ENCODE results near the gene RFX6. TPM values are rescaled to one million over a fixed set of nuclear protein-coding genes. Genes with fewer than 3 reads are reported as not detected.

The RFX6 gene
- total RNA-seq, 2 donors from 2014 or later, result not detected

GRCh38 chr6:116932496-116932895 lies 55.5 kb downstream of the RFX6 start:
- Histone ChIP-seq H3K27ac (no peak overlapping the region), H3K4me3 (no peak overlapping the region), H3K36me3 (no peaks in the 10 kb centered on the region), H3K9me3 (no peaks in the 10 kb centered on the region), H3K4me1 (ENCODE audit: control insufficient read depth in 1 of 2, low read depth in 2 of 2) (no peaks in the 10 kb centered on the region), H3K27me3 (replicated peaks; ENCODE audit: insufficient read depth) (no peaks in the 10 kb centered on the region)
- TF ChIP-seq CTCF (IDR thresholded peaks at IDR 0.05), result no peak
- DNase-seq (ENCODE audit: low spot score), result no peak
- ATAC-seq (ENCODE audit: insufficient number of reproducible peaks, low FRiP score, low read depth), result no peak

- no peaks in the 10 kb centered on the region for H3K4me1 ChIP-seq (ENCODE audit: control insufficient read depth in 1 of 2, low read depth in 2 of 2)
- TF ChIP-seq CTCF (IDR thresholded peaks at IDR 0.05), result no peak
- no peak overlapping the region for H3K27ac ChIP-seq
- no peaks in the 10 kb centered on the region for H3K27me3 ChIP-seq (replicated peaks; ENCODE audit: insufficient read depth)
- H3K4me3 ChIP-seq, result no peak overlapping the region
- no peak for ATAC-seq (ENCODE audit: insufficient number of reproducible peaks, low FRiP score, low read depth)
- DNase-seq (ENCODE audit: low spot score), result no peak
- no peaks in the 10 kb centered on the region for H3K9me3 ChIP-seq
- H3K36me3 ChIP-seq, result no peaks in the 10 kb centered on the region
Observed at GRCh38 chr6:116933485-116933884, 56.4 kb downstream of the RFX6 start.

- Histone ChIP-seq H3K27ac (no peak overlapping the region), H3K27me3 (replicated peaks; ENCODE audit: insufficient read depth) (no peaks in the 10 kb centered on the region), H3K4me1 (ENCODE audit: control insufficient read depth in 1 of 2, low read depth in 2 of 2) (no peaks in the 10 kb centered on the region), H3K4me3 (no peak overlapping the region), H3K9me3 (no peaks in the 10 kb centered on the region), H3K36me3 (no peaks in the 10 kb centered on the region)
- no peak for TF ChIP-seq CTCF (IDR thresholded peaks at IDR 0.05)
- no peak for DNase-seq (ENCODE audit: low spot score)
- no peak for ATAC-seq (ENCODE audit: insufficient number of reproducible peaks, low FRiP score, low read depth)
Observed at GRCh38 chr6:116938305-116938704, 61.3 kb downstream of the RFX6 start.

- ATAC-seq (ENCODE audit: insufficient number of reproducible peaks, low FRiP score, low read depth) (no peak), DNase-seq (ENCODE audit: low spot score) (no peak)
- H3K4me1 ChIP-seq (ENCODE audit: control insufficient read depth in 1 of 2, low read depth in 2 of 2), result no peaks in the 10 kb centered on the region
- H3K4me3 ChIP-seq, result no peak overlapping the region
- H3K36me3 ChIP-seq, result no peaks in the 10 kb centered on the region
- H3K27ac ChIP-seq, result no peak overlapping the region
- H3K9me3 ChIP-seq, result no peaks in the 10 kb centered on the region
- no peak for TF ChIP-seq CTCF (IDR thresholded peaks at IDR 0.05)
- H3K27me3 ChIP-seq (replicated peaks; ENCODE audit: insufficient read depth), result no peaks in the 10 kb centered on the region
Observed at GRCh38 chr6:116941727-116942126, 64.7 kb downstream of the RFX6 start.

GRCh38 chr6:116945809-116946208 lies 68.8 kb downstream of the RFX6 start:
- TF ChIP-seq CTCF (IDR thresholded peaks at IDR 0.05), result no peak
- Histone ChIP-seq H3K27ac (no peak overlapping the region), H3K4me3 (no peak overlapping the region), H3K4me1 (ENCODE audit: control insufficient read depth in 1 of 2, low read depth in 2 of 2) (no peaks in the 10 kb centered on the region), H3K27me3 (replicated peaks; ENCODE audit: insufficient read depth) (no peaks in the 10 kb centered on the region), H3K9me3 (no peaks in the 10 kb centered on the region), H3K36me3 (no peaks in the 10 kb centered on the region)
- DNase-seq (ENCODE audit: low spot score) (no peak), ATAC-seq (ENCODE audit: insufficient number of reproducible peaks, low FRiP score, low read depth) (no peak)

Data from thoracic aorta (tissue), 2 donors.